ELR (cell line): ENCODE results near the gene RMRP.

ENCODE experiments used
- DNase-seq: peaks from one replicate; pipeline ENCODE4 v3.0.0-alpha.2; 2015; ENCODE audit warnings: low read depth

Gene RMRP

GRCh38 chr9:35609820-35610163 is 48.0 kb downstream of the RMRP start:
- DNase-seq: no peak

- no peak for DNase-seq
Observed at GRCh38 chr9:35609001-35609819, 48.6 kb downstream of the RMRP start.

GRCh38 chr9:35608221-35608620 is 49.6 kb downstream of the RMRP start:
- no peak for DNase-seq
